ENCODE results near the gene GDF3.
"Not testable (repeated sequence)": the region's sequence is repeated elsewhere in the genome, so short reads cannot be mapped to it uniquely, and the experiment has no call there.

The GDF3 gene

GRCh38 chr12:7695566-7696197 lies at the start of gene GDF3:
TSS of gene GDF3 (minus strand) at chr12:7695775. CDS start at chr12:7695728, 47 bp downstream.
- in situ Hi-C loops (cut with HindIII; ENCODE audit: low sequenced_read_pairs): no loop called here

DNA sequence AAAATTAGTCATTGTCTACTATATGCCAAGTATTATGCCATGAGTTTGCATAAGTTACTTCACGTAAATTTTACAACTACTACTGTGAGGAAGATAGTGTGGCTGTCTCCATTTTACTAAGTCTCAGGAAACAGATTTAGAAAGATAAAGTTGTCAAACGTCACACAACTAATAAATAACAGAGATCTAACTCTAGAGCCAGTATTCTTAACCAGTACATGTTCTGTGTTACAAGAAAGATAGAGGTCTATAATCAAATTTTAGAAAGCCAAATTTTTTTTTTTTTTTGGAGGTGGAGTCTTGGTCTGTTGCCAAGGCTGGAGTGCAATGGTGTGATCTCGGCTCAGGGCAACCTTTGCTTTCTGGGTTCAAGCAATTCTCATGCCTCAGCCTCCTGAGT lies 37.4 kb upstream of the GDF3 start:
- in situ Hi-C loops (cut with HindIII; ENCODE audit: low sequenced_read_pairs): no loop called here

DNA sequence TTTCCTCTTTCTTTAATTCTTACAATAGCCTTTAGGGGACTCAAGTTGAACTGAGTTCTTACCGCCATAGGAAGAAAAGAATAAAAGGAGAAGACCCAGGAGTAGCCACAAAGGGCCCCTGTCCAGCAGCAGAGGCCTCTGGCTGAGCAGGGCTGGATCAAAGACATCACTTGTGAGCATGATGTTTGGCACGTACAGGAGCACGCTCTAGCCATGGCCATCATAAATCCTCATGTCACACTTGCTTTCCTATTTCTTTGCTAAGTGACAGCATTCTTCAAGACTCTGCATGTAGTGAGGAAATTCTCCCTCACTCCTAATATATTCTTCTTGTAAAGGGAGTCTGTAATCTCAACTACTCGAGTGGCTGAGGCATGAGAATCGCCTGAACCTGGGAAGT lies 35.9 kb upstream of the GDF3 start:
- in situ Hi-C loops (cut with HindIII; ENCODE audit: low sequenced_read_pairs): no loop called here

DNA sequence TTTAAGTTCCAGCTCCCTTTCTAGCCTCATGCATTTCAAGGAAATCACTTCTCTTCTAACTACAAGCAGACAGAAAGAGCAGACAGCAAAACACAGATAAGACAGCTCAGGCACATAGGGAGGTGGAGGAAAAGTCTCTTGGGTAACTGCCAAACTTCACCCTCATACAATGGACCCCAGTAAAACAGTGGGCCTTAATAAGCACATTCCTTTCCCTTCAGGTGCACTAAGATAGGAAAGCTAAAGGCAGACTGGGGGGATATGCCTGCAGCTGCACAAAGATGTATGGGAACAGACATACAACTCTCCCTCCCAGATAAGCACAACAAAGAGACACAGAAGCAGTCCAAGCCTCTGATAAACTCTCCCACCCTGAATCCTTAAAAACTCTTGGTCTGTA lies 35.4 kb upstream of the GDF3 start:
- in situ Hi-C loops (cut with HindIII; ENCODE audit: low sequenced_read_pairs): not testable (repeated sequence)

DNA sequence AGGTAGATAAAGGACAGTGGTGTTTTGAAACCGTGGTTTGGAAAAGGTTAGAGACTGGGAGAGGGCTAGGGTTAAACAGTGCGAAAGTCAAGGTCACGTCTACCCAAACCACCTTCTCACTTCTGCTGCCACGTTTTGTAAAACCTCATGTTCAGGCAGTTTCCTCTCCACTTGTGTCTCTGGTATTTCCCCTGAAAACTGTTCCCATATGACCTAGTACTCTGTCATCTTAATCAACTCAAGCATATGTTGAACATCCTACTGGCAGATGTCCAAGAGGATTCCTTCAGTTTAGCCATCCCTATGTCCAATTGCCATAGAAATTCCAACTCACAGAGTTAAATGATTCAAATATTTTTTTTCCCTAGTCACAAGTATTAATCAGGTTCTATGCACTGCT lies 34.2 kb upstream of the GDF3 start:
- in situ Hi-C loops (cut with HindIII; ENCODE audit: low sequenced_read_pairs): no loop called here

DNA sequence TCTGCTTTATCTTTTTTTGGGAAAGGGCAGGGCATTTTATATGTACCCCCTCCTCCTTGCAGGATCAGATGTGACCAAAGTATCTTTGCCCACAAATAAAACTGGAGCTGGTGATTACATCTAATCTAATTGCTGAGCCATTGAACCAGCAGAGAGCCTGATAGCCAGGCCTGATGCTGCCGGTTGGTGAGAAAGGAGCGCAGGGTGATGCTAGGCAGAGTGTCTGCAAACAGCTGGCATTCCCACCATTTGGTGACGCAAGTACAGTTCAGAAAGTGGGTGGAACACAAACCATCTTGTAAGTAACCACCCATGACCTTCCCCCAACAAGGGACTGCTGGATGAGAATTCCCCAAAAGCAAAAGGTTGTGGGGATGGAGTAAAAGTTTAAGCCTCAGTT lies 28.4 kb upstream of the GDF3 start:
- in situ Hi-C loops (cut with HindIII; ENCODE audit: low sequenced_read_pairs): no loop called here

DNA sequence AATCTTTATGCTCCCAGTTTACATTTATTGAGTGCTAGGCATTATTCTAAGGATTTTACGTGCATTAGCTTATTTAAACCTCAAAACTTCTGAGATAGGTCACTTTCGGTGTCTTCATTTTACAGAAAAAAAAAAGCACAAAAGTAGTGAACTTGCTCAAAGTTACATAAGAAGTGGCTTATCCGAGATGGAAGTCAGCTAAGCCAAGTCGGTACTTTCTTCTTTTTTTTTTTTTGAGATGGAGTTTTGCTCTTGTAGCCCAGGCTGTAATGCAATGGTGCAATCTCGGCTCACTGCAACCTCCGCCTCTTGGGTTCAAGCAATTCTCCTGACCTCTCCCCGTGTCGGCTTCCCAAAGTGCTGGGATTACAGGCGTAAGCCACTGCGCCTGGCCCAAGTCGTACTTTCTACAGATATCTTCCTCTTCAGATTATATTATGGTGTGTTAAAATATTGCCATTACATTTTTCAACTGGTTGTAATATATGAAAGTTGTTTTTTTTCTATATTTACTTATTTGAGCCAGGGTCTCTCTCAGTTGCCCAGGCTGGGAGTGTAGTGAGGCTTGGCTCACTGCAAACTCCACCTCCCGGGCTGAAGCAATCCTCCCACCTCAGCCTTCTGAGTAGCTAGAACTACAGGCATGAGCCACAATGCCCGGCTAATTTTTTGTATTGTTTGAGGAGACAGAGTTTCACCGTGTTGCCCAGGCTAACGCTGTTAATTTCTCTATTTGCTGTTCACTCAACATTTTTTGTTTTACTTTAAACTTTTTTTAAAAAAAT lies 24.6 kb upstream of the GDF3 start:
- in situ Hi-C loops (cut with HindIII; ENCODE audit: low sequenced_read_pairs): loop anchor here (10.0 kb wide), 1 partner anchor 65 kb away; the partner anchor contains the start of gene NANOG

DNA sequence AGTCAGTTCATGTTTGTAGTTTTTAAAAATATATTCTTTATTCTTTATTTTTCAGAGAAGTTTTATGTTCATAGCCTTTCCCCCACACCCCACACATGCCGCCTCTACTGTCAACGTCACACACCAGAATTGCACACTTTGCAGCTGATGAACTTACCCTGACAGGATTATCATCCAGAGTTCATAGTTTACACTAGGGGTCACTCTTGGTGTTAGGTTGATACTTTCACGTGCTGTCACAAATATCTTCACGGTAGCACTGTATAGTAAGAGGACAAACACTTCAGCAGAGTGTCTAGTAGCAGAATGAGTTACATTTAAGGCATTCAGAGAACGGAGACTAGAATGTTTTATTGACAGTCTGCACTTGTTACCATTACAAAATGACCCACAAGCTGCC lies 20.8 kb upstream of the GDF3 start:
- in situ Hi-C loops (cut with HindIII; ENCODE audit: low sequenced_read_pairs): loop anchor here (10.0 kb wide), 1 partner anchor 68 kb away; the partner anchor contains the start of gene NANOG

GRCh38 chr12:7712841-7713442 lies 17.4 kb upstream of the GDF3 start:
- in situ Hi-C loops (cut with HindIII; ENCODE audit: low sequenced_read_pairs): loop anchor here (10.0 kb wide), 1 partner anchor 72 kb away; the partner anchor contains the start of gene NANOG

DNA sequence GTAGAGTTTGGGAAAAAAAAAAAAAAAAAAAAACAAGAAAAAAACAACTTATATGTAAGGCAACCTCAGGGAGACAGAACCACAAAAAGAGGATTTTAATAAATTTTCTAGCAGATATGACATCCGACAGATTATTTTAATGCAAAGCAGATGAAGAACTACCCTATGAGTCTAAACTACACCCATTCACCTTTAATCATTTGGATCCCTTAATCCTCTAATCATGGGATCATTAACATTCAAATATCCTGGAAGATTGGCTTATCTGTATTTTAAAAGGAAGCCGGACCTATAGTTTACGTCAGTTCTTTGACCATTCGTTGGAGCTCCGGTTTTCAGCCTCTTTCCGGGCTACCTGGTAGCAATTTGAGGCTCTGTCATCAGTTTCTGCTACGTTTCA lies 15.6 kb upstream of the GDF3 start, which contains the start of gene DPPA3:
Gene DPPA3 (plus strand): TSS at position 301 of the 400 bp plus-strand sequence. CDS start 138 bp downstream, outside the sequence.
- in situ Hi-C loops (cut with HindIII; ENCODE audit: low sequenced_read_pairs): loop anchor here (10.0 kb wide), 1 partner anchor 74 kb away; the partner anchor contains the start of gene NANOG

DNA sequence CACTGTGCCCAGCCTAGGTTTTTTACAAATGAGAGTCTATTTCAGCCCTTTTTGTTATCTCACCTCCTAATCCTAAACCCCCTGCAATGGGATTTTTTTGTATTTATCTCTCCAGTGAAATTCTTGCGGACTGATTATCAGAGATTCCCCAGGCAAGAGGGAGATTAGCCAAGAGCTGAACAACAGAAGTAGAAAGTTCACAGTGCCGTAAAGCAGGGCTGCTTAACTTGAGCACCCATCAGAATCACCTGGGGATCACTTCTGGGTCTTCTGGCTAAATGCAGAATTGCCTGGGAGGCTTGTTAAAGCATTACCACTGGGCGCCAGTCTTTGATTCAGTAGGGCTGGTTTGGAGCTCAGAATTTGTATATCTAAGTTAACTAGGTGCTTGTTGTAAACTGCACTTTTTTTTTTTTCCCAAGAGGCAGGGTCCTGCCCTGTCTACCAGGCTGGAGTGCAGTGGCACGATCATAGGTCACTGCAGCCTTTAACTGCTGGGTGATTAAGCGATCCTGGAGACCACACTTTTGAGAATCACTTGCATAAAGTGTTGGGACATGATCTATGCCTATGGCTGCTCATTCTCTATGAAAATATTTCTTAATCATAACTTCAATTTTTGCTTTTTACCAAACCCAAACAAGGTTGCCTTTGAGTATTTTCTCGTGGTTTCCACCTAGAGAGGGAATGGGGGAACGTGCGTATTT lies 14.5 kb upstream of the GDF3 start:
- in situ Hi-C loops (cut with HindIII; ENCODE audit: low sequenced_read_pairs): loop anchor here (10.0 kb wide), 1 partner anchor 75 kb away; the partner anchor contains the start of gene NANOG

GRCh38 chr12:7705846-7706245 lies 10.3 kb upstream of the GDF3 start:
- in situ Hi-C loops (cut with HindIII; ENCODE audit: low sequenced_read_pairs): no loop called here

GRCh38 chr12:7695237-7695560 lies 376 bp downstream of the GDF3 start:
- in situ Hi-C loops (cut with HindIII; ENCODE audit: low sequenced_read_pairs): no loop called here

- in situ Hi-C loops (cut with HindIII; ENCODE audit: low sequenced_read_pairs): no loop called here
Observed at GRCh38 chr12:7694556-7695236, 879 bp downstream of the GDF3 start.

DNA sequence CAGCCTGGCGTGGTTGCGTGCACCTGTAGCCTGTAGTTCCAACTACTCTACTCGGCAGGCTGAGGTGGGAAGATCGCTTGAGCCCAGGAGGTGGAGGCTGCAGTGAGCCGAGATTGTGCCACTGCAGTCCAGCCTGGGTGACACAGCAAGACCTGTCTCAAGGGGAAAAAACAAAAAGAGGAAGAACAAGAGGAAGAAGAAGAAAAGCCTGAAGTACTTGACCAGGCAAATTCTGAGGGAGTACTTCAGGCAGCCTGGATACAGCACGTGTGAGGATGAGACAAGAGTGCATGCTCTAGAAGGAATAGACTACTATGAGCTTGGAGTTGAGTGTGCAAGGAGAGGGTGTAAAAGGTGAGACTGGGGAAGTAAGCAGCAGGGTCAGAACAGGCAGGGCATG lies 1.8 kb downstream of the GDF3 start:
- in situ Hi-C loops (cut with HindIII; ENCODE audit: low sequenced_read_pairs): no loop called here

- in situ Hi-C loops (cut with HindIII; ENCODE audit: low sequenced_read_pairs): no loop called here
Observed at GRCh38 chr12:7681535-7681934, 14.0 kb downstream of the GDF3 start.

GRCh38 chr12:7679251-7680045 lies 16.1 kb downstream of the GDF3 start:
- in situ Hi-C loops (cut with HindIII; ENCODE audit: low sequenced_read_pairs): no loop called here

DNA sequence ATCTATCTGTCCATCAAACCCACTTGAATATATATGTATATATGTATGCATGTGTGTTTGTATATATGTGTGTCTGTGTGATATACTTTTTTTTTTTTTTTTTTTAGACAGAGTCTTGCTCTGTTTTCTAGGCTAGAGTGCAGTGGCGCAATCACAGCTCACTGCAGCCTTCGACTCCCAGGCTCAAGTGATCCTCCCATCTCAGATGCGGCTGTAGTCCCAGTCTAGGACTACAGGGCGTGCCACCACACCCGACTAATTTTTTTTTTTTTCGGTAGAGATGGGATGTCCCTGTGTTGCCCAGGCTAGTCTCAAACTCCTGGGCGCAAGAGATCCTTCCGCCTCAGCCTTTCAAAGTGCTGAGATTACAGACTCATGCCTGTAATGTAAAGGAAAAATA lies 16.8 kb downstream of the GDF3 start:
- in situ Hi-C loops (cut with HindIII; ENCODE audit: low sequenced_read_pairs): no loop called here

- in situ Hi-C loops (cut with HindIII; ENCODE audit: low sequenced_read_pairs): not testable (repeated sequence)
Observed at GRCh38 chr12:7677432-7677888, 18.1 kb downstream of the GDF3 start.

DNA sequence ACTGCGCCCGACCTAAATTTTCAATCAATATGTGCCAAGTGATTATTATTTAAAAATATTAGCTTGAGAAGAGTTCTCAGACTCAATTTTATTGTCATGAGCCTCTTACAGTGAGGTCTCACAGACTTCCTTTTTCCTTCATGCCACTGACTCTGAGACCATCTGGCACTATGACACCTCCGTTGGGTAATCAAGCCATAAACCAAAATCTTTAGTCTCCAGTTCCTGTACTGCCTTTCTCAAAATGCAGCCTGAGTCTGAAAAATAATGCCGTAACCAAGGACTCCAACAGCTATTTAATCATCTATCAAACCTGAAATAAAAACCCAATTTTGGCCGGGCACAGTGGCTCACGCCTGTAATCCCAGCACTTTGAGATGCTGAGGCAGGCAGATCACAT lies 20.1 kb downstream of the GDF3 start:
- in situ Hi-C loops (cut with HindIII; ENCODE audit: low sequenced_read_pairs): not testable (repeated sequence)

Measured in endothelial cell of hepatic sinusoid (primary cell).